HG03460 (cell line): ENCODE measurements around the gene FBRSL1.
"Not testable (repeated sequence)": the region's sequence is repeated elsewhere in the genome, so short reads cannot be mapped to it uniquely, and the experiment has no call there.

Experiments
- ATAC-seq: cut with Tn5 transposase; IDR thresholded peaks from one replicate; pipeline ENCODE4 v1.9.1; 2021; ENCODE audit not compliant: unreplicated experiment

The FBRSL1 gene

GRCh38 chr12:132523576-132524331 is 33.8 kb downstream of the FBRSL1 start:
- peak; percentile 60 for ATAC-seq

- ATAC-seq, result no peak
Measured at GRCh38 chr12:132524405-132524804, 34.5 kb downstream of the FBRSL1 start.

- no peak for ATAC-seq
Measured at GRCh38 chr12:132525011-132525832, 35.3 kb downstream of the FBRSL1 start.

DNA sequence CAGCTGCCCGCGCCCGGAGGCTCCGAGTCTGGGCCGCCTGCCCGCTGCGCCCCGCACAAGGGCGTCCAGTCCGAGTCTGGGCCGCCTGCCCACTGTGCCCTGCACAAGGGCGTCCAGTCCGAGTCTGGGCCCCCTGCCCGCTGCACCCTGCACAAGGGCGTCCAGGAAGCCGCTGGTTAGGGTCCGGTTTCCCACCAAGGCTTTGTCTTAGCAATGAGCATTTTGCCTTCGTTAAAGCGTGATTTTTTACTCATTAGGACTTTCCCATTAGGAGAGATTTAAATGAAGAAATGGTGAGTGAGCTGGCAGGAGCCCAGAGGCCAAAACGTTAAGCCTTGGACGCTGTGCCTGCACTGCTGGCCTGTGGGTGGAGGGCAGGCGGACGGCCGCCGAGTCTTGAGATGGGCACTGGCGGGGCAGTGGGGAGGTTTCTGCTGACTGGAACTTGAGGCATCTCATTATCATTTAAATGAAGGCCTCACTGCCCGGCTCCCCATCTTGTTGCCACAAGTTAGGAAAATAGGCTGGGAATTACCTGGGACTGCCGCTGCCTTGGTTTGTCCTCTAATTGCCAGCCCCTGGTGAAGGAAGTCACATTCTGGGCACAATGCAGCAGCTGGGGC is 36.0 kb downstream of the FBRSL1 start:
- ATAC-seq, result no peak

GRCh38 chr12:132527186-132527882 is 37.4 kb downstream of the FBRSL1 start:
- ATAC-seq, result no peak

- ATAC-seq, result no peak
Measured at GRCh38 chr12:132527883-132528264, 37.9 kb downstream of the FBRSL1 start.

GRCh38 chr12:132528564-132529106 is 38.7 kb downstream of the FBRSL1 start:
- ATAC-seq, result no peak

DNA sequence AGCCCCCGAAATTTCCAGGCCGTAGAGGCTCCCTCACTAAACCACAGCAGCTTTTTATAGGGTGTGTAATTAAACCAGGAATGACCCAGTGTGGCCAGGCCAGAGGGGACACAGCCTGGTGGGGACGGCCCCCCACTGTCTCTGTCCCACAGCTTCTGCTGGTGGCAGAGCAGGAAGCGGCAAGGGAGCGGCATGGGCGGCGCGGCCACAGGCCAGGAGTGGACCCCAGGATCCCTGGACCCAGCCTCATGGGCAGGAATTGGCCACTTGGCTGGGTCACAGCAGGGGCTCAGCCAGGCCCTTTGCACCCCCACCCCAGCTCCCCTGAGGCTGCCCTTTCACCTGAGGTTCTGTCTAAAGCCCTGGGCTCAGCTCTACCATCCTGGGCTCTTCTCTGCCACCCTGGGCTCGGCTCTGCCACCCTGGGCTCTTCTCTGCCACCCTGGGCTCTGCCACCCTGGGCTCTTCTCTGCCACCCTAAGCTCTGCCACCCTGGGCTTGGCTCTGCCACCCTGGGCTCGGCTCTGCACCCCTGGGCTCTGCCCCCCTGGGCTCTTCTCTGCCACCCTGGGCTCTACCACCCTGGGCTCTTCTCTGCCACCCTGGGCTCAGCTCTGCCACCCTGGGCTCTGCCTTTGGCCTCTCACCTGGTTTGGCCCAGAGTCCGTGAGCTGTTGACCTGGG is 39.3 kb downstream of the FBRSL1 start:
- ATAC-seq, result no peak

DNA sequence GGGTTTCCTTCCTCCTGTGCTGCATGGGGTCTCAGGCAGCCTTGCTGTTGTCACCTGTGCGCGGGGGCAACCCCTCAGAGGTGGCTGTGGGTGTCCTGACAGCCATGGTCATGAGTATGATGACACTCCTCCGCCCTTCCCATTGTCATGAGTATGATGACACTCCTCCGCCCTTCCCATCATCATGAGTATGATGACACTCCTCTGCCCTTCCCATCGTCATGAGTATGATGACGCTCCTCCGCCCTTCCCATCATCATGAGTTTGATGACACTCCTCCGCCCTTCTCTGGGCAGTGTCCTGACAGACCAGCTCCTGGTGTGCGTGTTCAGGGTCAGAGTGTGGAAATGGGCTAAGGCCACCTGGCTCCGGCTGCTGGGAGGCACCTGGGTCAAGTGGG is 40.0 kb downstream of the FBRSL1 start:
- no peak for ATAC-seq

DNA sequence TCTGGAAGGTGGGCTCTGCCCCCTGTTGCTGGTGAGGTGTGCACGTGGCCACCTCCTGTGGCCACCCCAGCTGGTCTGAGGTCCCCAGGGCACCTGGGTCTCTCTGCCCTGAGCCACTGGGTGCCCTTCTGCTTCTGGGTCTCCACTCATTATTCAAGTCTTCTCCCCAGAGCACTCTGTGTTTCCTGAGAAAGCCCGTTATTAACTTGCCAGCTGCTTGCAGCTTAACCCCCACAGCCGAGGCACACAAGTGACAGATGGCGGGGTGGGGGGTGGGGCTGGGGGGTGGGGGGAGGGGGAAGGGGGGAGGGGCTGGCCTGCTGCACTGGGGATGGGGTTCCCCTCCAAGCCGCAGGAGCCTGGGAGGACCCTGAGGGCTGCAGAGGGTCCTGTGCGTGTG is 40.5 kb downstream of the FBRSL1 start:
- ATAC-seq, result no peak

DNA sequence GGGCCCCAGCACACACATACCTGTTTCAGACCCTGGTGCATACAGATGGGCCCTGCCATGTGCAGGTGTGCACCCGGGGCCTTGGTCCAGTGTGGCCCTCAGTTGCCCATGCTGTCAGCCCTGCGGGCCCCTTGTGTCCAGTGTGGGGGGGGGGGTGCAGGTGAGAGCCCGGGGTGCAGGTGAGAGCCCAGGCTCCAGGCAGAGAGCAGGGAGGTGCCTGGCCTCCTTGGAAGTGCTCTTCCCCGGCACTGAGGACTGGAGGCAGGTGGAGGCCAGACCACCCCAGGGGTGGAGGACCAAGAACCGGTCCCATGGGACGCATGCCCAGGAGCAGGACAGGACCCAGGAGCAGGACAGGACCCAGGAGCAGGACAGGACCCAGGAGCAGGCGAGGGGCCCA is 40.9 kb downstream of the FBRSL1 start:
- no peak for ATAC-seq

DNA sequence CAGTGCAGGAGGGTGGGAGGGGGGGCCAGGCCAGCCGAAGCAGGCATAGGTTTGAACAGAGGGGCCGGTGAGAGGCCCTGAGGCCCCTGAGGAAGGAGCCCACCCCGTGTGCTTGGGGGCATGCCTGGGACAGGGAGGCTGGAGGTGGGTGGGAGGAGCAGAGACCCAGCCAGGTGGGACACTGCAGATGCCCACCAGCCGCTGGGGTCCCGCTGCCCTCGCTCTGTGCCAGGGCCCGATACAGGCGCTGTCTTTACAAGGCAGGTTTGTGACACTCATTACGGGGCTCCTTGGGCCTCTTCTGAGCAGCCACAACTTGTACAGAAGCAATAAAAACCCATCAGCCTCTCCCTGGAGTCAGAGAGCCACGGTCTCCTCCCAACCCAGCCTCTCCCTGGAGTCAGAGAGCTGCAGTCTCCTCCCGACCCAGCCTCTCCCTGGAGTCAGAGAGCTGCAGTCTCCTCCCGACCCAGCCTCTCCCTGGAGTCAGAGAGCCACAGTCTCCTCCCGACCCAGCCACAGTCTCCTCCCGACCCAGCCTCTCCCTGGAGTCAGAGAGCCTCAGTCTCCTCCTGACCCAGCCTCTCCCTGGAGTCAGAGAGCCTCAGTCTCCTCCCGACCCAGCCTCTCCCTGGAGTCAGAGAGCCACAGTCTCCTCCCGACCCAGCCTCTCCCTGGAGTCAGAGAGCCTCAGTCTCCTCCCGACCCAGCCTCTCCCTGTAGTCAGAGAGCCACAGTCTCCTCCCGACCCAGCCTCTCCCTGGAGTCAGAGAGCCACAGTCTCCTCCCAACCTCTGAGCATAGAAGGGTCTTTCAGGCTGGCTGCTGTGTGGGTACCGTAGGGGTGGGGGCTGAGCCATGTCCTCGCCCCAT is 43.0 kb downstream of the FBRSL1 start:
- ATAC-seq, result not testable (repeated sequence)

DNA sequence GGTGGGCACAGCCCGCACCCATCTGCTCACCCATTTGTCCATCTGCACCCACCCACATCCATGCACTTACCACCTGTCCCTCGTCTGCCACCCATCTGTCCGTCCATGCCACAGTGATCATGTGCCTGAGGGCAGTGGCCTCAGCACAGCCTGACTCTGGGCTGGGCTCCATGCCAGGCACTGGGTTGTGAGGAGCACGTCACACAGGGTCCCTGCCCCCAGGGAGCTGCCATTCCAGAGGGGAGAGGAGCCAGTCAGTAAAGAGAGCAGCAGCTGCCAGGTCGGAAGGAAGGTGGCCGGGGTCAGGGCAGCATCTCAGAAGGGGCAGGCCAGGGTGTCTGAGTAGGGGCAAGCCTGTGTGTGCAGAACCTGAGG is 43.6 kb downstream of the FBRSL1 start:
- no peak for ATAC-seq

- ATAC-seq, result no peak
Measured at GRCh38 chr12:132534076-132534475, 44.1 kb downstream of the FBRSL1 start.

GRCh38 chr12:132535019-132535418 is 45.1 kb downstream of the FBRSL1 start:
- ATAC-seq, result no peak

- no peak for ATAC-seq
Measured at GRCh38 chr12:132536102-132536876, 46.3 kb downstream of the FBRSL1 start.

GRCh38 chr12:132537049-132537448 is 47.1 kb downstream of the FBRSL1 start:
- no peak for ATAC-seq

DNA sequence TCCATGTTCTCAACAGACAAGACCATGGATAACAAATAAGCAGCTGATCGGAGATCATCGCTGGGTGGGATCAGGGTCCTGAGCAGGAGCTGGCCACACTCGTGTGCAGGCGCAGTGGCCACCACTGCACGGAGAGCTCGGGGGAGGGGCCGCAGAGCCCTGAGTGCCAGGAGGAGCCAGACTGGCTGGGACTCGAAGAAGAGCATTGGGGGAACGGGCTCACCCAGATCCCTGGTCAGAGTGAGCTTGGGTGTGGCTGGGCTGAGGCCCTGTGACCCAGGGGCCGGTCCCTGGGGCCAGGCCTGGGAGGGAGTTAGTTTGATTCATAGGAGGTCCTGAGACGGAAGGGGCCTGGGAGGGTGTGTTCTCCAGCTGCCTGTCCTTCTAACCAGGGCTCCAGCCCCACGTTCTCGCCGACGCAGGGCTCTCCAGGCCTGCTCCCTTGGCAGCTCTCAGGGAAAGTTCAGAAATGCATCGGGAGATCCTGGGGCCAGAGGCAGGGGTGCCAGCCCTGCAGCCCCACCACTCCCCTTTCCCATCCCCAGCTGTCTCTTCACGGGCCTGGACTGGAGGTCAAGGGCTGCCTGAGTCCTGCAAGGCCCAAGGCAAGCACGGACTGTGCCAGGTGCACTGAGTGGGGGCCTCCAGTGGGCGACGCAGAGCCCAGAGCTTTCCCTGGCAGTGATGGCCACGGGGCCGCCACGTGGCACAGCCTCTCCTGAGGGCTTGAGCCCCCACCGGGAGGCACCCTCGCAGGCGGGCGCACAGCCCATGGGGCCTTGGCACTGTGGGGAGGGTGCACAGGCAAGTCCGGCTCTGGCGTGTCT is 48.1 kb downstream of the FBRSL1 start:
- ATAC-seq, result no peak
